ENCODE data around the gene FCSK. TPM values are rescaled to one million over a fixed set of nuclear protein-coding genes. Genes with fewer than 3 reads are reported as not detected.

The FCSK gene
- total and polyA plus RNA-seq, 2 of the 13 experiments (the other 11 are each of a cell fraction or from before 2014, with no cell fraction given) = 9.1 to 19.2 TPM

- no peak for TF ChIP-seq LCORL (IDR thresholded peaks at IDR 0.05)
- peak; percentile 70 for TF ChIP-seq LCORL (CRISPR knock-in tag; IDR thresholded peaks at IDR 0.05)
- peak; percentile 63 for TF ChIP-seq ATF7-NPFF (CRISPR knock-in tag; IDR thresholded peaks at IDR 0.05; ENCODE audit: low read depth)
- TF ChIP-seq MLX (CRISPR knock-in tag; IDR thresholded peaks at IDR 0.05) = no peak
- peak; percentile 71; the same call in 1 of the 2 replicates for TF ChIP-seq PRDM10 (CRISPR knock-in tag; IDR thresholded peaks at IDR 0.05; ENCODE audit: low read depth)
- TF ChIP-seq ZNF569 (CRISPR knock-in tag; IDR thresholded peaks at IDR 0.05; ENCODE audit: borderline replicate concordance) = no peak
- peak; percentile 57; the same call in 1 of the 2 replicates for TF ChIP-seq ZNF614 (CRISPR knock-in tag; IDR thresholded peaks at IDR 0.05; ENCODE audit: borderline replicate concordance)
- TF ChIP-seq NR2F1 (CRISPR knock-in tag; IDR thresholded peaks at IDR 0.05) = peak; percentile 18 to 52; a peak in 1 of 4 replicates
- no peak for TF ChIP-seq KLF13 (CRISPR knock-in tag; IDR thresholded peaks at IDR 0.05)
- TF ChIP-seq ZNF318 (CRISPR knock-in tag; IDR thresholded peaks at IDR 0.05) = peak; percentile 90
- 0 out of 2 replicates have a peak, but pooled peaks have one; percentile 16 for TF ChIP-seq E2F5 (CRISPR knock-in tag; conservative IDR thresholded peaks at IDR 0.05)
- TF ChIP-seq, protein P1, sequence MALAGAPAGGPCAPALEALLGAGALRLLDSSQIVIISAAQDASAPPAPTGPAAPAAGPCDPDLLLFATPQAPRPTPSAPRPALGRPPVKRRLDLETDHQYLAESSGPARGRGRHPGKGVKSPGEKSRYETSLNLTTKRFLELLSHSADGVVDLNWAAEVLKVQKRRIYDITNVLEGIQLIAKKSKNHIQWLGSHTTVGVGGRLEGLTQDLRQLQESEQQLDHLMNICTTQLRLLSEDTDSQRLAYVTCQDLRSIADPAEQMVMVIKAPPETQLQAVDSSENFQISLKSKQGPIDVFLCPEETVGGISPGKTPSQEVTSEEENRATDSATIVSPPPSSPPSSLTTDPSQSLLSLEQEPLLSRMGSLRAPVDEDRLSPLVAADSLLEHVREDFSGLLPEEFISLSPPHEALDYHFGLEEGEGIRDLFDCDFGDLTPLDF (CRISPR knock-in tag; IDR thresholded peaks at IDR 0.05) = peak; percentile 53; the same call in 1 of the 2 replicates
Observed at GRCh38 chr16:70438969-70439862, 15.2 kb upstream of the FCSK start, which contains the start of gene ST3GAL2 (continued).

Measured in HepG2 (cell line).